Fibroblast of lung (primary cell): ENCODE data around the gene CDK2AP2. TPM values are rescaled to one million over a fixed set of nuclear protein-coding genes. Genes with fewer than 3 reads are reported as not detected.

ENCODE experiments used
- DNase-seq, 2 donors: peaks; one replicate each; pipeline versions ENCODE4 v3.0.0 to v3.0.0-alpha.2; 2010; ENCODE audit warnings: low read depth in 2 of 2
- H2AFZ ChIP-seq: 2 replicates; pipeline ENCODE4 v1.5.1; 2012; ENCODE audit warnings: low read length, control low read depth, inconsistent platforms
- H3K27ac ChIP-seq: 2 replicates; pipeline ENCODE4 v1.5.1; 2011; ENCODE audit warnings: low read length, control low read depth; ENCODE audit not compliant: insufficient read depth
- H3K27me3 ChIP-seq: 2 replicates; pipeline ENCODE4 v1.5.1; 2011; ENCODE audit warnings: mild to moderate bottlenecking, low read length; ENCODE audit not compliant: control insufficient read depth, insufficient read depth
- H3K36me3 ChIP-seq: 2 replicates; pipeline ENCODE4 v1.5.1; 2011; ENCODE audit warnings: low read length; ENCODE audit not compliant: control insufficient read depth, insufficient read depth
- H3K4me1 ChIP-seq: 2 replicates; pipeline ENCODE4 v1.5.1; 2011; ENCODE audit warnings: low read length; ENCODE audit not compliant: control insufficient read depth, insufficient read depth; ENCODE audit errors: extremely low read depth
- H3K4me2 ChIP-seq: 2 replicates; pipeline ENCODE4 v1.5.1; 2011; ENCODE audit warnings: low read length, control low read depth; ENCODE audit not compliant: insufficient read depth; ENCODE audit errors: extremely low read depth
- H3K4me3 ChIP-seq, 4 experiments: fragments of 200-600 bp in 1 of 4; sonication (generic) in 1 of 4; replicated peaks in 1 of 4; 2 replicates each; pipeline ENCODE4 v1.5.1; 2011 to 2016; ENCODE audit warnings: low read length in 4 of 4, low read depth in 3 of 4, mild to moderate bottlenecking in 3 of 4, control low read depth in 2 of 4, inconsistent platforms in 1 of 4, mixed read lengths in 1 of 4; ENCODE audit not compliant: insufficient read depth in 1 of 4; ENCODE audit errors: control extremely low read depth in 1 of 4
- H3K79me2 ChIP-seq: 2 replicates; pipeline ENCODE4 v1.5.1; 2012; ENCODE audit warnings: mild to moderate bottlenecking, low read length, inconsistent platforms; ENCODE audit not compliant: control insufficient read depth, insufficient read depth
- H3K9ac ChIP-seq: 2 replicates; pipeline ENCODE4 v1.5.1; 2011; ENCODE audit warnings: mild to moderate bottlenecking, low read length, control low read depth; ENCODE audit not compliant: insufficient read depth
- H3K9me3 ChIP-seq: 2 replicates; pipeline ENCODE4 v1.5.1; 2012; ENCODE audit warnings: low read depth, low read length; ENCODE audit not compliant: control insufficient read depth, insufficient read depth
- H4K20me1 ChIP-seq: 2 replicates; pipeline ENCODE4 v1.5.1; 2011; ENCODE audit warnings: low read length; ENCODE audit not compliant: control insufficient read depth, insufficient read depth; ENCODE audit errors: extremely low read depth
- CTCF ChIP-seq, 2 donors: IDR thresholded peaks in 1 of 2; conservative IDR thresholded peaks in 1 of 2; 1 replicate in 1 of 2; 2 replicates in 1 of 2; pipeline ENCODE4 v1.5.1; 2011 to 2012; ENCODE audit warnings: low read length in 2 of 2, control low read depth in 1 of 2, inconsistent platforms in 1 of 2, low read depth in 1 of 2, mild to moderate bottlenecking in 1 of 2
- EZH2 ChIP-seq: IDR thresholded peaks from 2 replicates; pipeline ENCODE4 v1.5.1; 2012; ENCODE audit warnings: low read length, control low read depth, mild to moderate bottlenecking; ENCODE audit errors: missing control alignments
- polyA plus RNA-seq, 2 donors: library from polyadenylated mRNA; depleted of rRNA in 1 of 2; stranded (reverse) in 1 of 2; unstranded in 1 of 2; fragments of >200 nt; gene quantifications; 2 replicates each; pipeline ENCODE4 v1.2.1, GENCODE V29; 2011 to 2012; ENCODE audit warnings: missing spikeins in 1 of 2
- total RNA-seq: library from RNA; depleted of rRNA; stranded (reverse); fragments of >200 nt; gene quantifications from 2 replicates; pipeline ENCODE4 v1.2.1, GENCODE V29; 2014

CDK2AP2 gene
- total and polyA plus RNA-seq, 2 donors (not counting 1 experiment from before 2014, with no cell fraction given) = 7.8 to 19.0 TPM

GRCh38 chr11:67534070-67534679, 26.2 kb upstream of the CDK2AP2 start:
- H3K27me3 ChIP-seq = no peaks in the 10 kb centered on the region
- H3K36me3 ChIP-seq = no peaks in the 10 kb centered on the region
- H3K4me1 ChIP-seq = no peaks in the 10 kb centered on the region
- H3K27ac ChIP-seq = no peak overlapping the region
- TF ChIP-seq EZH2 (no peak), CTCF (conservative IDR thresholded peaks at IDR 0.05 in 1 of 2, IDR thresholded peaks at IDR 0.05 in 1 of 2; ENCODE audit: low read depth in 1 of 2, low read length in 2 of 2) (no peak)
- H3K4me3 ChIP-seq = no peak overlapping the region
- DNase-seq = peak in 1 of 2 donors; percentile 11
- no peak overlapping the region for H2AFZ ChIP-seq
- H3K9ac ChIP-seq = no peak overlapping the region
- no peaks in the 10 kb centered on the region for H4K20me1 ChIP-seq
- H3K9me3 ChIP-seq = no peaks in the 10 kb centered on the region
- no peaks in the 10 kb centered on the region for H3K79me2 ChIP-seq
- H3K4me2 ChIP-seq = no peak overlapping the region

GRCh38 chr11:67532889-67533288, 24.9 kb upstream of the CDK2AP2 start:
- DNase-seq = no peak
- Histone ChIP-seq H3K27me3 (no peaks in the 10 kb centered on the region), H4K20me1 (no peaks in the 10 kb centered on the region), H3K4me2 (no peak overlapping the region), H3K9ac (no peak overlapping the region), H3K36me3 (no peaks in the 10 kb centered on the region), H3K27ac (no peak overlapping the region), H2AFZ (no peak overlapping the region), H3K4me1 (no peaks in the 10 kb centered on the region), H3K9me3 (no peaks in the 10 kb centered on the region), H3K79me2 (no peaks in the 10 kb centered on the region), H3K4me3 (no peak overlapping the region)
- TF ChIP-seq EZH2 (no peak), CTCF (conservative IDR thresholded peaks at IDR 0.05 in 1 of 2, IDR thresholded peaks at IDR 0.05 in 1 of 2; ENCODE audit: low read depth in 1 of 2, low read length in 2 of 2) (no peak)

GRCh38 chr11:67530282-67530592, 22.3 kb upstream of the CDK2AP2 start:
- Histone ChIP-seq H3K9me3 (no peaks in the 10 kb centered on the region), H3K27ac (no peak overlapping the region), H3K4me3 (no peak overlapping the region), H3K36me3 (no peaks in the 10 kb centered on the region), H3K4me2 (no peak overlapping the region), H3K79me2 (no peaks in the 10 kb centered on the region), H3K9ac (no peak overlapping the region), H3K27me3 (no peaks in the 10 kb centered on the region), H3K4me1 (no peaks in the 10 kb centered on the region), H4K20me1 (no peaks in the 10 kb centered on the region), H2AFZ (no peak overlapping the region)
- no peak for DNase-seq
- no peak for TF ChIP-seq CTCF (conservative IDR thresholded peaks at IDR 0.05 in 1 of 2, IDR thresholded peaks at IDR 0.05 in 1 of 2; ENCODE audit: low read depth in 1 of 2, low read length in 2 of 2)
- no peak for TF ChIP-seq EZH2
